WTC11 (cell line): Measurements from ENCODE around the gene CBLB.

Experiments
- AR ChIP-seq: fragments of 250-450 bp; sonication (Bioruptor Pico); IDR thresholded peaks from 2 replicates; pipeline ENCODE4 v1.9.0; 2021; ENCODE audit warnings: mild to moderate bottlenecking
- CTCF ChIP-seq: fragments of 200-600 bp; IDR thresholded peaks from 2 replicates; pipeline ENCODE4 v1.8.0; 2022; ENCODE audit warnings: antibody characterized with exemption
- E2F5 ChIP-seq: sonication (generic); formaldehyde crosslinking; IDR thresholded peaks from 2 replicates; pipeline ENCODE4 v1.8.1; 2022; ENCODE audit warnings: mild to moderate bottlenecking, moderate library complexity, missing genetic modification reagents
- ERG ChIP-seq: fragments of 250-450 bp; sonication (Bioruptor Pico); IDR thresholded peaks from 2 replicates; pipeline ENCODE4 v1.8.0; 2021; ENCODE audit warnings: mild to moderate bottlenecking
- ESRRA ChIP-seq: sonication (generic); formaldehyde crosslinking; IDR thresholded peaks from 2 replicates; pipeline ENCODE4 v1.8.1; 2022; ENCODE audit warnings: mild to moderate bottlenecking, missing genetic modification reagents, borderline replicate concordance
- MXD4 ChIP-seq: fragments of 250-450 bp; sonication (Bioruptor Pico); IDR thresholded peaks from 2 replicates; pipeline ENCODE4 v1.8.0; 2021; ENCODE audit warnings: mild to moderate bottlenecking, moderate library complexity, borderline replicate concordance
- TP53 ChIP-seq: sonication (generic); formaldehyde crosslinking; IDR thresholded peaks from 2 replicates; pipeline ENCODE4 v1.8.1; 2023; ENCODE audit warnings: mild to moderate bottlenecking, missing genetic modification reagents
- ZBTB21 ChIP-seq: sonication (generic); formaldehyde crosslinking; IDR thresholded peaks from 2 replicates; pipeline ENCODE4 v1.8.1; 2023; ENCODE audit warnings: mild to moderate bottlenecking, missing genetic modification reagents, borderline replicate concordance

- TF ChIP-seq MXD4 (CRISPR knock-in tag) (no peak), CTCF (no peak), AR (CRISPR knock-in tag) (no peak), TP53 (CRISPR knock-in tag) (no peak), ZBTB21 (CRISPR knock-in tag) (no peak), ESRRA (no peak), E2F5 (0 out of 2 replicates have a peak, but pooled peaks have one; percentile 4), ERG (CRISPR knock-in tag) (no peak)
These were observed at the start of gene CBLB for GRCh38 chr3:105868742-105869530.
